ENCODE results near the gene RNF223.
"Not testable (repeated sequence)": the region's sequence is repeated elsewhere in the genome, so short reads cannot be mapped to it uniquely, and the experiment has no call there.

Gene RNF223

DNA sequence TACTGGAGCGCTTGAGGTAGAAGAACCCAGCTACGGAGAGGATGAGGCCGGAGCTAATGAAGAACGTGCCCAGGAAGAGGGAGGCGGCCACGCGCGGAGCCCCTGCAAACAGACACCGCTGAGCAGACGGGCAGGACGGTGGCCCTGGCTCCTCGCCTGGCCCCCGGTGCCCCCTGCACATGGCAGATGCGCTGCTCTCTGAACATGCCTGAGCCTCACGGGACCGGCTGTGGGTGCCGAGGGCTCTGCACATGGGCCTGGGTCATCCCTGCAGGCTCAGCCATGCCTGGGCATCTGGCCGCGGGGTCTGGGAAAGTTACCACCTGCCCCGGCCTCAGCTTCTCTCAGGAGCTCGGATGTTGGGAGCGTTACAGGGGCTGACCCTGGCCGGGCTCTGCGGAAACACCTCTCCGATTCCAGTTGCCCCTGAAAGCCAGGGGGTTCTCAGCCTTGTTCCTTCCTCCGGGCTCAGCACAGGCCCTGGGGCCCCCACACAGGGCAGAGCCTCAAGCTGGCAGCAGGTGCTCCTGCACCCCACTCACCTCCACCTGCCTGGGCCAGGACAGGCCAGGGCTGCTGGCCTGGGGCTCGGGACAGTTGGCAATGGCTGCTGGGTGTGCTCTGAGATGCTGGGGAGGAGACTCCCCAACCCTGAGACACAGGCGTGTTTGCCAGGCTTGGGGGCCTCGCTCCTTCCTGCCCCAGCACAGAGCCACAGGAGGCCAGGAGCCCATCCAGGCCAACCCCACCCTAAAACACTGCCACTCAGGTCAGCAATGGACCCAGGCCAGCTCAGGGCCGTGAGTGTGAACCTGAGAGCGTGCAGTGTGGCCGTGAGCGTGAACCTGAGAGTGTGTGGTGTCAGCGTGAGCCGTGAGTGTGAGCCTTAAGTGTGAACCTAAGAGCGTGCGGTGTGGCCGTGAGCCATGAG is 12.1 kb upstream of the RNF223 start:
- DNase-seq: no peak

GRCh38 chr1:1085171-1085841 is 11.2 kb upstream of the RNF223 start:
- DNase-seq: no peak

DNA sequence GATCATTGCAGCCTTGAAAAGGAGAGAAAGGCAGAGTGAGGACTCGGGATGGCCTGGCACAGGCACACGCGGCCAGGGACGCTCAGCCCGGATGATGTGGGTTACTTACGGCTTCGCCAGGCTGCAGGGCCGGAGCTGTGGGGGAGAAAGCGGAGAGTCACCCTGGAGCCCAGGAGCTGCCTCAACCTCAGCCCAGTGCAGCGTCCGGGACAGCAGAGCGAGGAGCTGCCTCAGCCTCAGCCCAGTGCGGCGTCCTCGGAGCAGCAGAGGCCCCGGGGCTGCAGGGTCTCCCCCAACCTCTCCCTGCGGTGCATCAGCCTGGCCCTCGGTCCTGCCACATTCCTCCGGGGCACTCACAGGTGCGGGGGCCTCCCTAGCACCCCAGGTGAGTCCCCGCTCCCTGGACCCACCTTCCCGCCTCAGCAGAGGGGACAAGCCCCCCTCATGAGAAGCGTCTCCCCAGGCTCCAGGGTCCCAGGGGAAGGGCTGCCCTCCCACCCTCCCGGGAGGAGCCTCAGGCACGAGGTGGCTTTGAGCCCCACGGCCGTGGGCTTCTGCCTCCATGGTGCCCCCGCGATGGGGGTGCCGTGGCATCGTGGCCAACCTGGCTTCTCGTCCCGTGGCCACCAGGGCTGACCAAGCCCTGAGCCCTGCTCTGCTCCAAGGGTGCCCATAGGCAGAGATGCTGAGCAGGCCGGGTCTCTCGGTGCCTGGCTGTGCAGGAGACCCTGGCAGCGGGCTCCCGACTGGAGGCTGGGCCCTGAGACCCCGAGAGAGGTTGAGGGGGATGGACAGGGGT is 10.5 kb upstream of the RNF223 start:
- DNase-seq: no peak

DNA sequence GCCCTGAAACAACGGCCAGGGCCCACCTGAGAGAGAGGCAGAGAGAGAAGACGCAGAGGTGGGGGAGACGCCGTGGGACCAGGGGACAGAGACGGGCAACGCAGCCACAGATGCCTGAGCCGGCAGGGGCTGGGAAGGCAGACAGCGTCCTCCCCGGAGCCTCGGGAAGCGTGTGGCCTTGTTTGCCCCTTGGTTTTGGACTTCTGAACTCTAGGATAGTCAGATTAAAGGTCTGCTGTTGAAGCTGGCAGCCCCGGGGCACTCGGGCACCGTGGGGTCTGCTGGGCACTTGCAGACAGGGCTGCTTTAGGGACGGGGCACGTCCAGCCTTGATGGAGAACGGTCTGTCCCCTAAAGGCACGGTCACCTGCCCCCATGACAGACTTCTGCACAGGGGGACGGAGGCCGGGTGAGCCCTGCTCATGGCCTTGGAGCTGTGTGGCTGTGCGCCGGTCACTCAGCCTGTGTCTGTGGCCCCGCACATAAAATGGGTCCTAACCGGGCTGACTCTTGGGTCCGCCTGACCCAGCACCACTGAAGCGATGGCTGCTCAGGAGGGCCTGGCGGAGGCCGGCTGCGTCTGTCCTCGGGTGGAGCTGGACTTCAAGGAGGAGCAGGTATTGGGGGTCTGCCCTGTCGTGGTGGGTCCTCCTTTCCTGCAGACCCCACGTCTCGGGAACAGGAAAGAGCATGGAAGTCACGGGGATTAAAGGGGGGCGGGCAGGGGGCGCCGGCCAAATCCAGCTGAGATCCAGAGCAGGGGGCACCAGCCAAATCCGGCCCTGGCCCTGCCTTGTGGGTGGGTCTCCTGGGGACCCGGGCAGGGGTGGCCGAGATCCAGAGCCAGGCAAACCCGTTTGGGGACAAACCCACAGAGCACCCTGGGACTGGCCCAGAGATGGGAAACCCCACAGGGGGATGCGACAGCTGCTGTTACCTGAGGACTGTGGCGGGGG is 9.6 kb upstream of the RNF223 start:
- DNase-seq: no peak

GRCh38 chr1:1082776-1083415 is 8.8 kb upstream of the RNF223 start:
- no peak for DNase-seq

DNA sequence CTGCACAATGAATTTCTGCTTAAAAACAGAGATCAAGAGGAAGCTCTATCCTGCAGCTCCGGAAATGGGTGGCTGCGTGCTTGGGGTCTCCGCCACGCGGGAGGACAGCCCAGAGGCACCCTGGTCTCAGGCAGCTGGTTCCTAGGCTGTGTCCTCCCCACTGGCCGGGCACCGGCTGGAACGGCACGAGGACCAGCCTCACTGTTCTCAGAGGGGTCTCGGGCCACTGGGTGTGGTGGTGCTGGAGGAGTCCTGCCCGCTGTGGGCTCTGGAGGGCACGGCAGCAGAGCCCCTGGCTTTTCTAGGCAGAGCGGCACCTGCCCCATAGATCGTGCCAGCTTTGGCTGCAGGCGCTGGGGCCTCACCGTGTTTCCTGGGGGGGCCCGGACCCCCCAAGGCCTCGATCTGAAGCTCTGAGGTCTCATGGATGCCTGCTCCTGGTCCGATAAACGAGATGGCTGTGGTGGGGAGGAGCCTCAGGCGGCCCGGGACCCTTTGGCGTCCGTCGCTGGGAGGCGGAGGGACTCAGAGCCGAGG is 8.2 kb upstream of the RNF223 start:
- DNase-seq: no peak

- DNase-seq: no peak
Measured at GRCh38 chr1:1081311-1082238, 7.5 kb upstream of the RNF223 start.

- no peak for DNase-seq
Measured at GRCh38 chr1:1080951-1081310, 6.8 kb upstream of the RNF223 start.

DNA sequence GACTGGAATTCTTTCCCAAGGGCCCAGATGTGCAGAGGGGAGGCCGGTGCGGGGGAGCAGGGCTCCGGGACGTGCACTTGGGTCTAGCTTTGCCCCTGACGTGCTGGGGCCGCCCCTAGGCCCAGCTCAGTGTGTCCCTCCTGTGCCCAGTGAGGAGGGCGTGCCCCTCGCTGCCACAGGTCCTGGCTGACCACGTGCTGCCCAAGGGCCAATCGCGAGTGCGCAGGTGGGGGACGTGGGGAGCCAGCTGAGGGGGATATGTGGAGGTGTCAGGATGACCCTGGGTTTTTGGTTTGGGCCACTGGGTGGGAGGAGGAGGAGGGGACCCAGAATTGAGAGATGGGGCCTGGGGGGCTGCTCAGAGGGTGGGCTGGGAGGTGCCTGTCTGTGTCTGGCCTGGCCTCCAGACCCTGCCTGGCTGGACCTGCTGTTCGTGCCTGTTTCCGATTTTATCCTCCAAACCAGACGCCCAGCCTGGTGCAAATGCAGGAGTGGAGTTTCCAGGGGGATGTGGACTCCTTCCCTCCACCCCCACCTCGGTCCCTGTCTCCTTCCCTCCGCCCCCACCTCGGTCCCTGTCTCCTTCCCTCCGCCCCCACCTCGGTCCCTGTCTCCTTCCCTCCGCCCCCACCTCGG is 6.1 kb upstream of the RNF223 start:
- DNase-seq: no peak

DNA sequence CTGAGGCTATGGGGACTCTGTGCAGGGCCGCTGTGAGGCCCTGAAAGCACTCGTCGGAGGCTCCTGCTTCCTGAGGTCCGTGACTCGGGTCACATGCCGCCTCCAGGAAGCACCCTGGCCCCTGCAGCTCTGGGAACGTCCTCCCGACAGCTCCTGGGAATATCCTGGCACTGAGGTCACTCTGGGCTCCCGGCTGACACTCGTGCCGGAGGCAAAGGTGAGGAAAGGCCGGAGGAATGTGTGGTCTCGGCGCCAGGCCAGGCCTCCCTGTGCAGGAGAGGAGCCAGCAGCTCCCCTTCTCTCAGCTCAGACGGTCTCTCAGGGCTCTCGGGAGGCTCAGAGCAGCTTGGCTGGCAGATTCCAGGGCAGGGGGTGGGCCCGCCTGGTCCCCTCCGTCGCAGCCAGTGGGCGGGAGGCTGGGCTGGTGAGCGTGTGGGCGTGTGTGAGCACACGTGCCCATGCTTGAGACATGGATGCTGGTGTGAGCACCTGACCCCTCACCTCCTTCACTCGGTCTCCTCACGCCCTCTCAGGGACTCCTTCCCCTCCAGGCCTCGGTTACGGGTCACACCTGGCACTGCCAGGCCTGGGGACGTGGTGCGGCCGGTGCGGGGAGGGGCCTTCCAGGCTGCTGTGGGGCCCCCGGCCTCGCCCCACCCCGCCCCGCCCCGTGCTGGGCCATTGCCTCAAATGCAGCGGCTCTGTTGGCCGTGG is 5.5 kb upstream of the RNF223 start:
- DNase-seq: no peak

DNA sequence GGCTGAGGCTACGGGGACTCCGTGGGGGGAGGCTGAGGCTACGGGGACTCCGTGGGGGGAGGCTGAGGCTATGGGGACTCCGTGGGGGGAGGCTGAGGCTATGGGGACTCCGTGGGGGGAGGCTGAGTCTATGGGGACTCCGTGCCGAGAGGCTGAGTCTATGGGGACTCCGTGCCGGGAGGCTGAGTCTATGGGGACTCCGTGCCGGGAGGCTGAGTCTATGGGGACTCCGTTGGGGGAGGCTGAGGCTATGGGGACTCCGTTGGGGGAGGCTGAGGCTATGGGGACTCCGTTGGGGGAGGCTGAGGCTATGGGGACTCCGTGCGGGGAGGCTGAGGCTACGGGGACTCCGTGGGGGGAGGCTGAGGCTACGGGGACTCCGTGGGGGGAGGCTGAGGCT is 3.3 kb upstream of the RNF223 start:
- not testable (repeated sequence) for DNase-seq

- DNase-seq: no peak
Measured at GRCh38 chr1:1075148-1075935, 1.2 kb upstream of the RNF223 start.

DNA sequence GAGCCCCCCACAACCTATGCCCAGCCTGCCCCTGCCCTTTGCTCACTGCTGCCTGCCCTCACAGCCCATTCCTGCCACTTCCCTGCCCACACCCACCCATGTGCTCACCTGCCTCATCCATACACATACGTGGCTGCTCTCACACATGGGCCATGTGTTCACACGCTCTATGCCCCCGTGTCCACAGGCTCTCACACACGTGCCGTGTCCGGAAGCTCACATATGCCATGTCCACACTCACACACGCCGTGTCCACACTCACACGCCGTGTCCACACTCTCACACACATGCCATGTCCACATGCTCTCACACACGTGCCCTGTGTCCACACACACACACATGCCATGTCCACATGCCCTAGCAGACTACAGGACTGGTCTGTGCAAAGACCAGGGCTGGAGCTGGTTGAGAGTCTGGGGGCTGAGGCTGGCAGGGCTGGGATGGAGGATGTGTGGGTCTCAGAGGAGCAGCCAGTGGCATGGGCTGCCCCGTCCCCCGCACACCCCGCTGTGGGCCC is 583 bp upstream of the RNF223 start:
- no peak for DNase-seq

DNA sequence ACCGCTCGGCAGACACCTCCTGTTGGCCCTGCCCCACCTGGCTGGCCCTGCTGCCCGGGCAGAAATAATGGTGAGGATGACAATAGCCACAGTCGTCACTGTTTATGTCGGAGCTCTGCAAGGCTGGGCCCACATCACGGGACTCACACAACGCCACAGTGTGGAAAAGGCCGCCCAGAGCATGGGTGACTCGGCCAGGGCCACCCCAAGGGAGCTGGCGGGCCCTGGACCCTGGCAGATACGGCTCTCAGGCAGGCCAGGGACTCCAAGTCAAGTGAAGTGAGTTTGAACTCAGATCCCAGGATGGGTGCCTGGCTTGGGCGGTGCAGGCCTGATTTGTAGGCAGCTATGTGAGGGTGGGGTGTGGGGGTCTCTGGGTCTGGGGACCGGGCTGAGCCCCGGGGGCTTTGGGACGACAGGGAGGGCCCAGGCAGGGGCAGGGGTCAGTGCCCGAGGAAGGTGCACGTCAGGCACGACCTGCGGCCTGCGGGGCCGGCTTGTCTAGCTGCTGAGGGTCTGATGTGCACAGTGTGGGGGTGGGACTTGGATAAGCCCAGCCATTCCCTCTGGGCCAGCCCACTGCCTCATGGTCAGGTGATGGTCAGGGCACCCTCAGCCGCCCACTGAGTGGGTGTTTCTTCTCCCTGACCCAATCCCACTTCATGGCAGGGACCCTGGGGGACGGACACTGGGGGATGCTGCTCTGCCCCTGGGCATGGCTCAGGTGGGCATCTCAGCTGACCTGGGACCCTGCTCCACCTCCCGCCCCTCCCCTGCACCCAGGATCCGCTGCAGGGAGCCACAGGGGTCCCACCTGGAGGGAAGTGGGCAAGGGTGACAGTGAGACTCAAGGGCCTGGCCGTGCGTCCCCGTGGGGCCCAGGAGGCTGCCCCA is 1.0 kb downstream of the RNF223 start:
- no peak for DNase-seq

DNA sequence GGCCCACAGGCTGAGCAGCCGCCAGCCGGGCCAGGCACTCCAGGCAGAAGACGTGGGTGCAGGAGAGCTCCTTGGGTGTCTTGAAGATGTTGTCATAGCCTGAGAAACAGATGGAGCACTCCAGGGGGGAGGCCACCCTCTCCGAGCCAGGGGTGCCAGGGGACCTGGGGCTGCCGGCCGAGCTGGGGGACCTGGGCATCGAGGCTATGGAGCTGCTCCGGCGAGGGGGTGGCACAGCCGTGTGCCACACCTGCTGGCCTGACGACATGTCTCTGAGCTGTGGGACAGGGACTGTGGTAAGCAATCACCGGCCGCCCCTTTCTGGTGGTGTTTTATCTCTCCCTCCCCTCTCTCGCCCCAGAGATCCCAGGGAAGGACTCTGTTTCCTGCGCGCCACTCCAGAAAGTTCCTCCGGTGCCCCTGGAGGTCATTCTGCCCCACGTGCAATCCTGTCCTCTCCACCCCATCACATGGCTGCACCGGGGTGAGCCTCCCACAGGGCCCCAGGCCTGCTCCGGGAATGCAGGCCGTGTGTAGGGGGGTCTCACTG is 1.7 kb downstream of the RNF223 start:
- no peak for DNase-seq

DNA sequence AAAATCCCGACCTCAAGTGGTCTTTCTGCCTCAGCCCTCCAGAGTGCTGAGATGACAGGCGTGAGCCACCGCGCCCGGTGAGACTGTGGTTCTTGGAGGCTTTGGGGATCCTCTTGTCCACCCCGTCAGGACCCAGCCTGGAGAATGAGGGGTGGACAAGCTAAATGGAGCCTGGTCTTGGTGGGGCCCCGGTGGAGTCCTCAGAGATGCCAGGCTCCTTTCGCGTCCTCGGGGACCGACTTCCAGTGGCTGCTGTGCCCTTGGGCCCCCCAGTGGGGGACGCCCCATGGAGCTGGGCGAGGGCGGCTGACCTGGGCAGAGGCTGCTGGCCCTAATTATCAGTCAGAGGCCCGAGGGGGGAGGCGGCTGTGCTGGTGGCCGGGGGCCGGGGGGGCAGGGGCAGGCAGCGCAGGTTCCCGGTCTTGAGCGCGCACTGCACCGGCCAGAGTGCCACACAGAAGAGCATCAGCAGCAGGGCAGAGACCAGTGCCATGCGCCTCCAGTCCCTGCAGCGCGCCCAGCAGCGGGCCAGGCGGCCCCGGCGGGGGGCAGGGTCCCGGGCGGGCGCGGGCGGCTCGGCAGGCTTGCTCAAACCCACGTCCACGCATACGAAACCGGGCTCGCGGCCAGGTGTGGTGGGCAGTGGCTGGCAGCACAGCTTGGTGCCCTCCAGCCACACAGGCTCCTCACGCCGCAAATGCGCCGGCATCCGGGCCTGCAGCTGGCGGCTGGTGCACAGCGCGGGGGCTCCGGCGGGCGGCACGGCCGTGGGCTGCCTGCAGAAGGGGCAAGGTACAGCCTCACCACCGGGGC is 2.4 kb downstream of the RNF223 start:
- no peak for DNase-seq

Measured in AML-193 (cell line).